OCI-LY7 (cell line): ENCODE data around the gene PDE12. TPM values are rescaled to one million over a fixed set of nuclear protein-coding genes. Genes with fewer than 3 reads are reported as not detected.

Experiments used
- BruUV-seq: library from RNA; stranded (reverse); fragments of 400-500 nt; replicated peaks from 2 replicates; lab custom pipeline; 2021; lab: Mats Ljungman, UMichigan
- CTCF ChIA-PET: fragments of 300-600 bp; sonication (Branson Sonifier 250); formaldehyde crosslinking; loops from one replicate; lab custom pipeline; 2022; ENCODE audit warnings: antibody characterized with exemption; ENCODE audit not compliant: unreplicated experiment; lab: Charles Lee
- POLR2A ChIA-PET: fragments of 300-600 bp; sonication (Branson Sonifier 250); formaldehyde crosslinking; loops from one replicate; lab custom pipeline; 2022; ENCODE audit warnings: antibody characterized with exemption; lab: Charles Lee
- DNase-seq: peaks from one replicate; pipeline ENCODE4 v3.0.0-alpha.2; 2015; ENCODE audit warnings: low spot score
- H2AFZ ChIP-seq: fragments of 200-600 bp; sonication (generic), shearing (Covaris generic); 2 replicates; pipeline ENCODE4 v1.6.1; 2014; ENCODE audit warnings: mild to moderate bottlenecking, antibody characterized with exemption, low read length, moderate library complexity
- H3K27ac ChIP-seq: fragments of 200-600 bp; sonication (generic); 2 replicates; pipeline ENCODE4 v1.5.1; 2014; ENCODE audit warnings: mixed run types, low read depth, mild to moderate bottlenecking, moderate library complexity, low read length, inconsistent platforms; ENCODE audit not compliant: poor library complexity, severe bottlenecking
- H3K36me3 ChIP-seq: fragments of 200-600 bp; sonication (generic); 2 replicates; pipeline ENCODE4 v1.6.1; 2014; ENCODE audit warnings: mild to moderate bottlenecking, antibody characterized with exemption, low read length, moderate library complexity, mixed read lengths; ENCODE audit not compliant: insufficient read depth
- H3K4me1 ChIP-seq: fragments of 200-600 bp; sonication (generic); 2 replicates; pipeline ENCODE4 v1.5.1; 2014; ENCODE audit warnings: mild to moderate bottlenecking, low read length; ENCODE audit not compliant: insufficient read depth, poor library complexity, severe bottlenecking
- H3K4me2 ChIP-seq: fragments of 200-600 bp; sonication (generic); 2 replicates; pipeline ENCODE4 v1.6.1; 2014; ENCODE audit warnings: mild to moderate bottlenecking, low read length
- H3K4me3 ChIP-seq: fragments of 200-600 bp; sonication (generic); 2 replicates; pipeline ENCODE4 v1.5.1; 2014; ENCODE audit warnings: mild to moderate bottlenecking, low read depth, low read length; ENCODE audit not compliant: poor library complexity, severe bottlenecking
- H3K79me2 ChIP-seq: fragments of 200-600 bp; sonication (generic); 2 replicates; pipeline ENCODE4 v1.6.1; 2016; ENCODE audit warnings: low read depth, mild to moderate bottlenecking, low read length, moderate library complexity, mixed read lengths; ENCODE audit not compliant: insufficient read depth
- H3K9me2 ChIP-seq: fragments of 200-600 bp; sonication (generic); 2 replicates; pipeline ENCODE4 v1.6.1; 2016; ENCODE audit warnings: mild to moderate bottlenecking, low read length, mixed read lengths; ENCODE audit not compliant: insufficient read depth
- H3K9me3 ChIP-seq: fragments of 200-600 bp; sonication (generic); 2 replicates; pipeline ENCODE4 v1.6.1; 2014; ENCODE audit warnings: mild to moderate bottlenecking, mixed run types, low read length, mixed read lengths
- H4K20me1 ChIP-seq: fragments of 200-600 bp; sonication (generic); 2 replicates; pipeline ENCODE4 v1.6.1; 2014; ENCODE audit warnings: mild to moderate bottlenecking, antibody characterized with exemption, low read length, moderate library complexity, mixed read lengths; ENCODE audit not compliant: insufficient read depth
- EZH2phosphoT487 ChIP-seq: fragments of 200-600 bp; sonication (generic); IDR thresholded peaks from 2 replicates; pipeline ENCODE4 v1.6.1; 2018; ENCODE audit warnings: low read depth, borderline replicate concordance, mild to moderate bottlenecking, mixed run types, antibody characterized with exemption, low read length, moderate library complexity, mixed read lengths
- intact Hi-C: fragments of 100-400 bp; cut with micrococcal nuclease; formaldehyde crosslinking; loops from one replicate; pipeline ENCODE4 v1.10.0; 2022; ENCODE audit not compliant: unreplicated experiment
- total RNA-seq, 2 experiments: library from RNA; depleted of rRNA in 1 of 2; stranded (reverse); fragments of >200 nt in 1 of 2; shearing (Covaris generic) in 1 of 2; gene quantifications; 2 replicates each; pipeline ENCODE4 v1.2.3, GENCODE V29; 2014 to 2022
- TF ChIP-seq, protein P1 (sequence below): fragments of 200-600 bp; sonication (generic); conservative IDR thresholded peaks from 2 replicates; pipeline ENCODE4 v1.5.1; 2014; ENCODE audit warnings: mild to moderate bottlenecking, antibody characterized with exemption, low read length, moderate library complexity, mixed read lengths

PDE12 gene
- total RNA-seq, 2 experiments from 2014 or later: 19.3 to 29.7 TPM

DNA sequence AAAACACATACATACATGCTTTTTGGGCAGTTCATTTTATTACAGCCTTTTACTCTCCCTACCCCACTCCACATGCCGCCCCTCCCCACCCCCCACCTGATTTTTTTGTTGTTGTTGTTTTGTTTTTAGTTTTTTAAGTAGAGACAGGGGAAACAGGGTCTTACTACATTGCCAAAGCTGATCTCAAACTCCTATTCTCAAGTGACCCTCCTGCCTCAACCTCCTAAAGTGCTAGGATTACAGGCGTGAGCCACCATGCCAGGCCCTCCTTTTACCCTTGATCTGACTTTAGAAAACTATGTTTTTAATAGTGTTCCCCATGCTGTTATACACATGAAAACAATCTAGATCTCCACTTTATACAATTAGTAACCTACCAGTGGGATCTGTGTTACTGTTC, 14.8 kb downstream of the PDE12 start:
- intact Hi-C loops: no loop called here
- H4K20me1 ChIP-seq: no peaks in the 10 kb centered on the region
- no peaks in the 10 kb centered on the region for H3K9me2 ChIP-seq
- DNase-seq: no peak
- CTCF ChIA-PET: no interaction called here
- no peak overlapping the region for H3K27ac ChIP-seq
- TF ChIP-seq EZH2phosphoT487: no peak
- H3K36me3 ChIP-seq: peaks cover 96% of the 10 kb centered on the region
- no TSS peak for BruUV-seq
- no peaks in the 10 kb centered on the region for H3K4me1 ChIP-seq
- H3K4me3 ChIP-seq: no peak overlapping the region
- POLR2A ChIA-PET: interaction anchor here (1.0 kb wide), 1 partner anchor 16 kb away, joined by 3 read pairs; no protein-coding TSS in a partner anchor
- no peak overlapping the region for H2AFZ ChIP-seq
- no peak overlapping the region for H3K4me2 ChIP-seq
- H3K79me2 ChIP-seq: peaks cover 16% of the 10 kb centered on the region; the same call in 1 of the 2 replicates
- H3K9me3 ChIP-seq: no peaks in the 10 kb centered on the region

DNA sequence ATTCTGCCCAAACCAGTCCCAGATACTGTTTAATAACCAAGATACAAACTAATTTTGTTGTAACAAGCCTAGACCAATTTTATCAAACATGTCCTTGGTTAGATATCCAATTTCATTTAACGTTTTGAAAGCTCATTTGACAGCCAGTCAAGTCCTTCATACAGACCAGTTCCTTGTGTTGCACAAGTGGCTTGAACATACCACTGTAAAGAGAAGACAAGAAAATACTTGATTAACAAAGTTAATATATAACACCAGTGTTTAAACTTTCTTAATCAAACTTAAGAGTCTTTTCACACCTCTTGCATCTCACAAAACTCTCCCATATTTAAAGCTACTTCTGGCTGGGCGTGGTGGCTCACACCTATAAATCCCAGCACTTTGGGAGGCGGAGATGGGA, 16.0 kb downstream of the PDE12 start:
- CTCF ChIA-PET: no interaction called here
- no peak overlapping the region for H2AFZ ChIP-seq
- no peaks in the 10 kb centered on the region for H3K9me3 ChIP-seq
- peaks cover 10% of the 10 kb centered on the region; the same call in 1 of the 2 replicates for H3K79me2 ChIP-seq
- DNase-seq: no peak
- H3K9me2 ChIP-seq: no peaks in the 10 kb centered on the region
- H3K27ac ChIP-seq: no peak overlapping the region
- H3K4me3 ChIP-seq: no peak overlapping the region
- H3K4me2 ChIP-seq: no peak overlapping the region
- POLR2A ChIA-PET: interaction anchor here (0.6 to 1.5 kb wide), 2 partner anchors 10 to 136 kb away, joined by 3 read pairs; no protein-coding TSS in a partner anchor
- no peaks in the 10 kb centered on the region for H3K4me1 ChIP-seq
- peaks cover 96% of the 10 kb centered on the region for H3K36me3 ChIP-seq
- no peaks in the 10 kb centered on the region for H4K20me1 ChIP-seq
- TF ChIP-seq EZH2phosphoT487: no peak
- TF ChIP-seq, protein P1, sequence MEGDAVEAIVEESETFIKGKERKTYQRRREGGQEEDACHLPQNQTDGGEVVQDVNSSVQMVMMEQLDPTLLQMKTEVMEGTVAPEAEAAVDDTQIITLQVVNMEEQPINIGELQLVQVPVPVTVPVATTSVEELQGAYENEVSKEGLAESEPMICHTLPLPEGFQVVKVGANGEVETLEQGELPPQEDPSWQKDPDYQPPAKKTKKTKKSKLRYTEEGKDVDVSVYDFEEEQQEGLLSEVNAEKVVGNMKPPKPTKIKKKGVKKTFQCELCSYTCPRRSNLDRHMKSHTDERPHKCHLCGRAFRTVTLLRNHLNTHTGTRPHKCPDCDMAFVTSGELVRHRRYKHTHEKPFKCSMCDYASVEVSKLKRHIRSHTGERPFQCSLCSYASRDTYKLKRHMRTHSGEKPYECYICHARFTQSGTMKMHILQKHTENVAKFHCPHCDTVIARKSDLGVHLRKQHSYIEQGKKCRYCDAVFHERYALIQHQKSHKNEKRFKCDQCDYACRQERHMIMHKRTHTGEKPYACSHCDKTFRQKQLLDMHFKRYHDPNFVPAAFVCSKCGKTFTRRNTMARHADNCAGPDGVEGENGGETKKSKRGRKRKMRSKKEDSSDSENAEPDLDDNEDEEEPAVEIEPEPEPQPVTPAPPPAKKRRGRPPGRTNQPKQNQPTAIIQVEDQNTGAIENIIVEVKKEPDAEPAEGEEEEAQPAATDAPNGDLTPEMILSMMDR: no peak
- intact Hi-C loops: no loop called here
- no TSS peak for BruUV-seq

DNA sequence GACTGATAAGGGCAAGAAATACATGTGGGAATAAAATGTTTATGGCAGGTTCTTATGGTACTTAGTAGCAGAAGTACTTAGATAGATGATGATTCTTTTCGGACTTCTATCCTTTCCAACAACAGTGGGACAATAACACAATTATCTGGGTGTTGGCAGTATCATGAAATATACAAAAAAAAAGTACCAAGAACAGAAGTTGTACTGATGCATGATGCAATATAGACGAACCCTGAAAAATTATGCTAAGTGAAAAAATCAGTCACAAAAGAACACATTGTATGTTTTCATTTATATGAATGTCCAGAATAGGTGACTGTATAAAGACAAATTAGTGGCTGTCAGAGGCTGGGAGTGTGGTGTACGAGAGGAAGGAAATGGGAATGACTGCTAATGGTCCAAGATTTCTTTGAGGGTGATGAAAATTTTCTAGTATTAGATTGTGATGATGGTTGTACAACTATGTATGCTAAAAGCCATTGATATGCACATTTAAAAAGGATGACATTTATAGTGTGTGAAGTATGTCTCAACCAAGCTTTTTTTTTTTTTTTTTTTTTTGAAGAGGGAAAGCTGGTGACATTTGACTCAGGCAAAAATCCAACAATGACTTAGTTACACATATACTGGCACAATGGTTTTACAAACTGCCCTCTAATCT, 20.0 kb downstream of the PDE12 start:
- POLR2A ChIA-PET: interaction anchor here (0.6 kb wide), 5 partner anchors 10 to 772 kb away, joined by 3 to 5 read pairs (median 3); no protein-coding TSS in a partner anchor
- H3K9me3 ChIP-seq: no peaks in the 10 kb centered on the region
- peaks cover 28% of the 10 kb centered on the region; the same call in 1 of the 2 replicates for H3K79me2 ChIP-seq
- H2AFZ ChIP-seq: no peak overlapping the region
- no peaks in the 10 kb centered on the region for H3K4me1 ChIP-seq
- no peaks in the 10 kb centered on the region for H4K20me1 ChIP-seq
- no peak overlapping the region for H3K4me3 ChIP-seq
- DNase-seq: no peak
- TF ChIP-seq, protein P1: no peak
- TF ChIP-seq EZH2phosphoT487: no peak
- no peak overlapping the region for H3K27ac ChIP-seq
- intact Hi-C loops: no loop called here
- no peak overlapping the region for H3K4me2 ChIP-seq
- H3K9me2 ChIP-seq: no peaks in the 10 kb centered on the region
- BruUV-seq: no TSS peak
- peaks cover 99% of the 10 kb centered on the region for H3K36me3 ChIP-seq
- CTCF ChIA-PET: interaction anchor here (0.6 kb wide), 1 partner anchor 262 kb away, joined by 3 read pairs; no protein-coding TSS in a partner anchor
